ENCODE data around the gene SLIT3. TPM values are rescaled to one million over a fixed set of nuclear protein-coding genes. Genes with fewer than 3 reads are reported as not detected.

The SLIT3 gene
- total RNA-seq, 1 experiment from 2014 or later = 0.10 TPM

GRCh38 chr5:168674893-168675482 is 626.0 kb downstream of the SLIT3 start:
- Histone ChIP-seq H3K27ac (ENCODE audit: low read depth, low read length) (no peak overlapping the region), H3K9me2 (ENCODE audit: insufficient read depth) (no peaks in the 10 kb centered on the region), H3K9me3 (ENCODE audit: control insufficient read depth in 1 of 2, insufficient read depth in 1 of 2, low read depth in 1 of 2, low read length in 2 of 2) (no peaks in the 10 kb centered on the region), H3K4me2 (ENCODE audit: low read length) (no peak overlapping the region), H4K20me1 (ENCODE audit: insufficient read depth) (no peaks in the 10 kb centered on the region), H3K4me1 (ENCODE audit: control insufficient read depth in 1 of 2, insufficient read depth in 2 of 2, low read length in 2 of 2) (no peaks in the 10 kb centered on the region), H3K9ac (ENCODE audit: low read length) (no peak overlapping the region), H3K79me2 (ENCODE audit: insufficient read depth, low read length) (no peaks in the 10 kb centered on the region), H3K36me3 (ENCODE audit: control insufficient read depth in 1 of 2, insufficient read depth in 2 of 2, low read length in 2 of 2) (no peaks in the 10 kb centered on the region), H3K27me3 (ENCODE audit: insufficient read depth, low read length) (no peaks in the 10 kb centered on the region; the same call in 1 of the 2 replicates), H3K4me3 (replicated peaks in 1 of 2; ENCODE audit: low read depth in 1 of 2, low read length in 2 of 2) (no peak overlapping the region), H2AFZ (ENCODE audit: low read depth, low read length, poor library complexity, severe bottlenecking) (no peak overlapping the region)
- CTCF ChIA-PET = no interaction called here
- DNase-seq (ENCODE audit: low read depth, low spot score) (no peak), ATAC-seq (no peak)
- no TSS peak for BruUV-seq (replicated peaks)
- TF ChIP-seq CTCF (IDR thresholded peaks at IDR 0.05 in 2 of 3, conservative IDR thresholded peaks at IDR 0.05 in 1 of 3; ENCODE audit: borderline replicate concordance in 1 of 3, insufficient read depth in 1 of 3, low read depth in 2 of 3, low read length in 2 of 3) (no peak), RAD21 (IDR thresholded peaks at IDR 0.05; ENCODE audit: low read depth) (no peak), ELF1 (IDR thresholded peaks at IDR 0.05; ENCODE audit: borderline replicate concordance, low read depth) (no peak), POLR2A (IDR thresholded peaks at IDR 0.05; ENCODE audit: borderline replicate concordance, extremely low read depth, insufficient read depth, insufficient read length) (no peak), JUND (IDR thresholded peaks at IDR 0.05) (no peak), CBX3 (IDR thresholded peaks at IDR 0.05; ENCODE audit: low read depth) (no peak), POLR2AphosphoS5 (IDR thresholded peaks at IDR 0.05; ENCODE audit: low read depth, low read length) (no peak), EGR1 (IDR thresholded peaks at IDR 0.05; ENCODE audit: low read depth) (no peak), ZFX (IDR thresholded peaks at IDR 0.05) (no peak), SP1 (IDR thresholded peaks at IDR 0.05; ENCODE audit: low read depth) (no peak), SRF (IDR thresholded peaks at IDR 0.05; ENCODE audit: low read depth) (no peak), ATF3 (IDR thresholded peaks at IDR 0.05) (no peak), MAX (IDR thresholded peaks at IDR 0.05) (no peak), ZBTB33 (IDR thresholded peaks at IDR 0.05; ENCODE audit: extremely low read depth, insufficient replicate concordance, low read length) (no peak), REST (IDR thresholded peaks at IDR 0.05; ENCODE audit: low read depth) (no peak), SIN3A (IDR thresholded peaks at IDR 0.05; ENCODE audit: low read depth) (no peak)
- RAD21 ChIA-PET (ENCODE audit: low non-redundant PET in 1 of 2, low total read pairs in 2 of 2, uncharacterized antibody in 2 of 2, unreplicated experiment in 2 of 2) = no interaction called here
- POLR2A ChIA-PET = no interaction called here
- intact Hi-C loops (cut with micrococcal nuclease) = no loop called here

All from HCT116 (cell line).